GM19238 (cell line): ENCODE data around the gene SAV1.
A peak's percentile ranks its signal among the peaks of the same experiment; 100 is the strongest.
"Not testable (repeated sequence)": the region's sequence is repeated elsewhere in the genome, so short reads cannot be mapped to it uniquely, and the experiment has no call there.

ENCODE experiments used
- DNase-seq: peaks from one replicate; pipeline ENCODE4 v3.0.0; 2011; ENCODE audit warnings: low spot score; ENCODE audit not compliant: insufficient read length

Gene SAV1

GRCh38 chr14:50667996-50668825 is at the start of gene SAV1:
Gene SAV1, minus strand, starts transcription at chr14:50668306. Its CDS starts 339 bp downstream, at chr14:50667967.
- peak; percentile 16 for DNase-seq

- no peak for DNase-seq
These were observed 49.7 kb upstream of the SAV1 start for GRCh38 chr14:50717811-50718210.

GRCh38 chr14:50714450-50715073 is 46.5 kb upstream of the SAV1 start:
- peak; percentile 22 for DNase-seq

GRCh38 chr14:50711043-50711442 is 42.9 kb upstream of the SAV1 start:
- DNase-seq, result no peak

GRCh38 chr14:50705026-50705593 is 37.0 kb upstream of the SAV1 start:
- DNase-seq, result no peak

GRCh38 chr14:50704454-50705010 is 36.4 kb upstream of the SAV1 start:
- no peak for DNase-seq

GRCh38 chr14:50697659-50698290 is 29.7 kb upstream of the SAV1 start:
- no peak for DNase-seq

GRCh38 chr14:50694260-50694659 is 26.2 kb upstream of the SAV1 start:
- DNase-seq, result not testable (repeated sequence)

GRCh38 chr14:50688875-50689274 is 20.8 kb upstream of the SAV1 start:
- no peak for DNase-seq

GRCh38 chr14:50679674-50680073 is 11.6 kb upstream of the SAV1 start:
- no peak for DNase-seq

GRCh38 chr14:50678163-50678562 is 10.1 kb upstream of the SAV1 start:
- no peak for DNase-seq

- DNase-seq, result no peak
These were observed 9.5 kb upstream of the SAV1 start for GRCh38 chr14:50677527-50678063.

- DNase-seq, result no peak
These were observed 8.9 kb upstream of the SAV1 start for GRCh38 chr14:50676814-50677516.

- DNase-seq, result no peak
These were observed 7.5 kb upstream of the SAV1 start for GRCh38 chr14:50675597-50675996.

GRCh38 chr14:50670866-50671256 is 2.8 kb upstream of the SAV1 start:
- no peak for DNase-seq

- no peak for DNase-seq
These were observed 2.2 kb upstream of the SAV1 start for GRCh38 chr14:50670196-50670865.

GRCh38 chr14:50669441-50669986 is 1.4 kb upstream of the SAV1 start:
- no peak for DNase-seq

GRCh38 chr14:50668826-50669143 is 679 bp upstream of the SAV1 start:
- DNase-seq, result no peak

- DNase-seq, result no peak
These were observed 466 bp downstream of the SAV1 start for GRCh38 chr14:50667684-50667995.
